Upper lobe of left lung (tissue), 6 donors: ENCODE results near the gene MESP2. TPM values are rescaled to one million over a fixed set of nuclear protein-coding genes. Genes with fewer than 3 reads are reported as not detected.
A peak's percentile ranks its signal among the peaks of the same experiment; 100 is the strongest.

Experiments
- ATAC-seq, 2 donors: fragments of 200-7000 bp; cut with Tn5 transposase; one replicate each; pipeline ENCODE4 v1.9.1; 2022; ENCODE audit warnings: mild to moderate bottlenecking in 2 of 2, moderate library complexity in 2 of 2; ENCODE audit not compliant: low FRiP score in 2 of 2
- DNase-seq, 2 donors: peaks; one replicate each; pipeline ENCODE4 v3.0.0-alpha.2; 2019 to 2020
- H3K27ac ChIP-seq, 4 donors: fragments of 200-600 bp; sonication (generic); one replicate each; pipeline ENCODE4 v1.5.1; 2016 to 2019
- H3K27me3 ChIP-seq, 4 donors: fragments of 200-600 bp; sonication (generic); one replicate each; pipeline ENCODE4 v1.5.1; 2017 to 2019
- H3K36me3 ChIP-seq, 4 donors: fragments of 200-600 bp; sonication (generic); one replicate each; pipeline ENCODE4 v1.5.1; 2016 to 2019
- H3K4me1 ChIP-seq, 4 donors: fragments of 200-600 bp; sonication (generic); one replicate each; pipeline ENCODE4 v1.5.1; 2018 to 2019
- H3K4me3 ChIP-seq, 4 donors: fragments of 200-600 bp; sonication (generic); one replicate each; pipeline ENCODE4 v1.5.1; 2017 to 2019; ENCODE audit warnings: mild to moderate bottlenecking in 2 of 4, moderate library complexity in 1 of 4
- H3K9me3 ChIP-seq, 4 donors: fragments of 200-600 bp; sonication (generic); one replicate each; pipeline ENCODE4 v1.5.1; 2018 to 2019
- CTCF ChIP-seq, 6 experiments: fragments of 450-650 bp in 4 of 6; fragments of 200-600 bp in 2 of 6; sonication (generic) in 2 of 6; IDR thresholded peaks; one replicate each; pipeline ENCODE4 v1.5.1; 2016 to 2019; ENCODE audit warnings: antibody characterized with exemption in 6 of 6
- EP300 ChIP-seq, 4 donors: sonication (generic); formaldehyde crosslinking; IDR thresholded peaks; one replicate each; pipeline ENCODE4 v1.5.1; 2017; ENCODE audit warnings: antibody characterized with exemption in 4 of 4, control low read depth in 2 of 4
- POLR2A ChIP-seq, 4 donors: fragments of 450-650 bp; IDR thresholded peaks; one replicate each; pipeline ENCODE4 v1.5.1; 2016 to 2017; ENCODE audit warnings: antibody characterized with exemption in 4 of 4, mild to moderate bottlenecking in 2 of 4
- POLR2AphosphoS5 ChIP-seq, 2 donors: sonication (generic); formaldehyde crosslinking; IDR thresholded peaks; one replicate each; pipeline ENCODE4 v1.5.1; 2017; ENCODE audit warnings: antibody characterized with exemption in 2 of 2
- WGBS, 2 donors: methylation state at CpG; one replicate each; pipeline ENCODE4 v1.1.5; 2017 to 2018; 5-methylcytosine and 5-hydroxymethylcytosine counted together
- total RNA-seq, 6 donors: library from RNA; depleted of rRNA in 4 of 6; stranded (reverse); fragments of >200 nt in 4 of 6; gene quantifications; one replicate each; pipeline versions ENCODE4 v1.1.0 to v1.2.1, GENCODE V29; 2016 to 2021
- donor health status: DM: no; HTN: no; CAD: no; lungs with moderate emphysema.
- donor health status: DM: no; HTN: yes; CAD: no; lungs with severe emphysema.

MESP2 gene
- total RNA-seq, 6 donors from 2014 or later, result 0.26 TPM; not detected in 5

- no peaks in the 10 kb centered on the region for H3K4me1 ChIP-seq
- H3K4me3 ChIP-seq, result no peak overlapping the region
- no peaks in the 10 kb centered on the region for H3K27me3 ChIP-seq
- 83 to 94% methylated on average over 9 to 21 of the region's 21 CpGs for WGBS, 2 donors
- no peak overlapping the region for H3K27ac ChIP-seq
- ATAC-seq (no peak), DNase-seq (no peak)
- H3K36me3 ChIP-seq, result peaks cover 0 to 27% (median 2%) of the 10 kb centered on the region in 4 donors
- no peaks in the 10 kb centered on the region for H3K9me3 ChIP-seq
- no peak for TF ChIP-seq CTCF (IDR thresholded peaks at IDR 0.05)
- no peak for TF ChIP-seq EP300 (IDR thresholded peaks at IDR 0.05)
- TF ChIP-seq POLR2AphosphoS5 (IDR thresholded peaks at IDR 0.05), result no peak
- TF ChIP-seq POLR2A (IDR thresholded peaks at IDR 0.05), result no peak
Observed at GRCh38 chr15:89801471-89802195, 25.5 kb downstream of the MESP2 start.

GRCh38 chr15:89802231-89802928 is 26.2 kb downstream of the MESP2 start:
- Histone ChIP-seq H3K27ac (no peak overlapping the region), H3K9me3 (no peaks in the 10 kb centered on the region), H3K27me3 (no peaks in the 10 kb centered on the region), H3K36me3 (peaks cover 0 to 27% (median 2%) of the 10 kb centered on the region in 4 donors), H3K4me3 (no peak overlapping the region), H3K4me1 (no peaks in the 10 kb centered on the region)
- no peak for TF ChIP-seq EP300 (IDR thresholded peaks at IDR 0.05)
- no peak for TF ChIP-seq CTCF (IDR thresholded peaks at IDR 0.05)
- no peak for TF ChIP-seq POLR2AphosphoS5 (IDR thresholded peaks at IDR 0.05)
- no peak for TF ChIP-seq POLR2A (IDR thresholded peaks at IDR 0.05)
- WGBS, 2 donors, result 60 to 63% methylated on average over 16 of the region's 16 CpGs
- no peak for ATAC-seq
- DNase-seq, result no peak

GRCh38 chr15:89802986-89803824 is 27.1 kb downstream of the MESP2 start:
- Histone ChIP-seq H3K4me1 (no peaks in the 10 kb centered on the region), H3K4me3 (no peak overlapping the region), H3K27ac (no peak overlapping the region), H3K9me3 (no peaks in the 10 kb centered on the region), H3K27me3 (no peaks in the 10 kb centered on the region), H3K36me3 (peaks cover 0 to 27% (median 2%) of the 10 kb centered on the region in 4 donors)
- peak; percentile 9 to 19 for ATAC-seq
- DNase-seq, result peak in 1 of 2 donors; percentile 58
- 89 to 94% methylated on average over 14 to 23 of the region's 24 CpGs for WGBS, 2 donors
- TF ChIP-seq EP300 (IDR thresholded peaks at IDR 0.05), result no peak
- TF ChIP-seq POLR2AphosphoS5 (IDR thresholded peaks at IDR 0.05), result no peak
- no peak for TF ChIP-seq CTCF (IDR thresholded peaks at IDR 0.05)
- no peak for TF ChIP-seq POLR2A (IDR thresholded peaks at IDR 0.05)

GRCh38 chr15:89803941-89804800 is 28.0 kb downstream of the MESP2 start:
- no peak for TF ChIP-seq CTCF (IDR thresholded peaks at IDR 0.05)
- TF ChIP-seq POLR2AphosphoS5 (IDR thresholded peaks at IDR 0.05), result no peak
- TF ChIP-seq EP300 (IDR thresholded peaks at IDR 0.05), result no peak
- no peak for TF ChIP-seq POLR2A (IDR thresholded peaks at IDR 0.05)
- no peaks in the 10 kb centered on the region for H3K4me1 ChIP-seq
- H3K27ac ChIP-seq, result no peak overlapping the region
- peaks cover 0 to 27% (median 2%) of the 10 kb centered on the region in 4 donors for H3K36me3 ChIP-seq
- ATAC-seq (no peak), DNase-seq (no peak)
- 87 to 93% methylated on average over 24 to 28 of the region's 29 CpGs for WGBS, 2 donors
- no peak overlapping the region for H3K4me3 ChIP-seq
- no peaks in the 10 kb centered on the region for H3K9me3 ChIP-seq
- no peaks in the 10 kb centered on the region for H3K27me3 ChIP-seq
